Mucosa of stomach (tissue), 1 donor: ENCODE results near the gene DENND2D.

Experiments
- H3K27me3 ChIP-seq: one replicate; pipeline ENCODE4 v1.7.0; 2013; ENCODE audit warnings: mild to moderate bottlenecking, low read length; ENCODE audit not compliant: control insufficient read depth, insufficient read depth
- H3K36me3 ChIP-seq: one replicate; pipeline ENCODE4 v1.7.0; 2013; ENCODE audit warnings: low read length; ENCODE audit not compliant: control insufficient read depth, insufficient read depth
- H3K4me1 ChIP-seq: one replicate; pipeline ENCODE4 v1.7.0; 2013; ENCODE audit warnings: mild to moderate bottlenecking, low read length; ENCODE audit not compliant: control insufficient read depth, insufficient read depth
- H3K4me3 ChIP-seq: one replicate; pipeline ENCODE4 v1.7.0; 2013; ENCODE audit warnings: low read length
- H3K9ac ChIP-seq: one replicate; pipeline ENCODE4 v1.7.0; 2013; ENCODE audit warnings: mild to moderate bottlenecking, low read length, moderate library complexity
- H3K9me3 ChIP-seq: one replicate; pipeline ENCODE4 v1.7.0; 2013; ENCODE audit warnings: mild to moderate bottlenecking, low read length, moderate library complexity; ENCODE audit not compliant: control insufficient read depth
- donor health status: Pancreatic carcinoma.

Gene DENND2D

GRCh38 chr1:111228748-111229126 is 28.3 kb upstream of the DENND2D start:
- no peak overlapping the region for H3K9ac ChIP-seq

GRCh38 chr1:111227851-111228747 is 27.7 kb upstream of the DENND2D start:
- Histone ChIP-seq H3K36me3 (no peaks in the 10 kb centered on the region), H3K4me3 (no peak overlapping the region), H3K9ac (no peak overlapping the region), H3K27me3 (no peaks in the 10 kb centered on the region), H3K4me1 (peaks cover 19% of the 10 kb centered on the region), H3K9me3 (no peaks in the 10 kb centered on the region)

More at GRCh38 chr1:111228748-111229126, 28.3 kb upstream of the DENND2D start:
- no peaks in the 10 kb centered on the region for H3K36me3 ChIP-seq
- no peaks in the 10 kb centered on the region for H3K9me3 ChIP-seq
- peaks cover 19% of the 10 kb centered on the region for H3K4me1 ChIP-seq
- no peak overlapping the region for H3K4me3 ChIP-seq
- no peaks in the 10 kb centered on the region for H3K27me3 ChIP-seq

- Histone ChIP-seq H3K4me1 (peaks cover 26% of the 10 kb centered on the region), H3K4me3 (no peak within 1 kb of the TSS), H3K9ac (no peak within 1 kb of the TSS), H3K27me3 (no peaks in the 10 kb centered on the region), H3K9me3 (no peaks in the 10 kb centered on the region), H3K36me3 (no peaks in the 10 kb centered on the region)
Measured at GRCh38 chr1:111227434-111227833, 27.0 kb upstream of the DENND2D start, which contains the start of gene CHI3L2. Gene CHI3L2 (plus strand): TSS chr1:111227713. CDS start chr1:111227730, 17 bp downstream.

DNA sequence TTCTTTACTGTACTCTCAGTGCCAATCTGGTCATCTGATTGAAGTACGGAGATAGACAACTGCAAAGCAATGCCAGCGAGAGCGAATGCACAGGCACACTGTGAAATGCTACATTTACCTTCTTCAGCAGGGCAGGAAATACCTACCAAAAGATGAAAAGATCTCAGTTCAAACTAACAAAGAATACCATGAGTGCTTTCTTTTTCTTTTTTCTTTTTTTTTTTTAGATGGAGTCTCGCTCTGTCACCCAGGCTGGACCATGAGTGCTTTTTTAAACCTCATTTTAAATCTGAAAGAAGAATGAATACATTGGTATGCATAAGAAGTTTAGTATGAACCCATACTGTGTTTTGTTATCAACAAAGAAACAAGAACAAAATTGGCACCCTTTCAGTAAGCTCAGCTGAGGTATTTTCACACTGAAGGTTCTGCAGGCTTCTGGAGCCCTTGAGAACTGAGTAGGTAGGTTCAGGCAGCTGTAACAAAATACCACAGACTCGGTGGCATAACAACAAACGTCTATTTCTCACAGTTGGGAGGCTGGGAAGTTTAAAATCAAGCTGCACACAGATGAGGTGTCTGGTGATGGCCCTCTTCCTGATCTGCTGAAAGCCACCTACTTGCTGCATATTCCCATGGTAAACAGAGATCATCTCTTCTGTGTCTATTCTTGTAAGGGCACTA is 25.4 kb upstream of the DENND2D start:
- H3K9ac ChIP-seq = no peak overlapping the region
- H3K4me1 ChIP-seq = peaks cover 29% of the 10 kb centered on the region
- H3K36me3 ChIP-seq = no peaks in the 10 kb centered on the region
- H3K4me3 ChIP-seq = no peak overlapping the region
- H3K27me3 ChIP-seq = no peaks in the 10 kb centered on the region
- H3K9me3 ChIP-seq = no peaks in the 10 kb centered on the region

- peaks cover 29% of the 10 kb centered on the region for H3K4me1 ChIP-seq
- no peaks in the 10 kb centered on the region for H3K36me3 ChIP-seq
- H3K4me3 ChIP-seq = no peak overlapping the region
- H3K9me3 ChIP-seq = no peaks in the 10 kb centered on the region
- H3K9ac ChIP-seq = no peak overlapping the region
- no peaks in the 10 kb centered on the region for H3K27me3 ChIP-seq
Measured at GRCh38 chr1:111225091-111225490, 24.6 kb upstream of the DENND2D start.

DNA sequence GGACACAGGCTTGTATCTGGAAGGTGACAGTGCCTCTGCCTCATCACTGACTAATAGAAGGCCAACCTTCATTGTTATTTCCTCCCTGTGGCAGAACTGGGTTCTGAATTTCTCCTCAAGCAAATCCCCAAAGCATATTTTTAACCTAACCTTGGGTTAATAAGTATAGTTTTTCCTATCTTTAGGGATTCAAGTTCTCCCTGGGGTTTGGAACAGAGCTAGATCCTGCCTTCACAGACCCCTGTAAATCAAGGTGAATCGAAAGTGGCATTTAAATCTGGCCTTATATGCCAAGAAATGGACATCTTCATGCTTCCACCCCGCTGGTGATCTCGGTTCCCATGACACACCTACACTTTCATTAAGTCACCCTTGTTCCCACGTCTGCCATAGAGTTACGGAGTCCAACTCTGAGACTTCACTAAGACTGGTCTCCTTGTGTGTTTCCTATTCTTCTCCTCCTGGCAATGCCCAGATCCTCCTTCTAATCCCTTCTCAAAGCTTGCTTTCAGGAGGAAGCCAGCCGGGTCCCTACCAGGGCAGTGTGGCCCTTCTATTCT is 22.8 kb upstream of the DENND2D start:
- no peak overlapping the region for H3K9ac ChIP-seq
- H3K36me3 ChIP-seq = no peaks in the 10 kb centered on the region
- H3K27me3 ChIP-seq = no peaks in the 10 kb centered on the region
- H3K4me1 ChIP-seq = peaks cover 20% of the 10 kb centered on the region
- no peak overlapping the region for H3K4me3 ChIP-seq
- no peaks in the 10 kb centered on the region for H3K9me3 ChIP-seq

DNA sequence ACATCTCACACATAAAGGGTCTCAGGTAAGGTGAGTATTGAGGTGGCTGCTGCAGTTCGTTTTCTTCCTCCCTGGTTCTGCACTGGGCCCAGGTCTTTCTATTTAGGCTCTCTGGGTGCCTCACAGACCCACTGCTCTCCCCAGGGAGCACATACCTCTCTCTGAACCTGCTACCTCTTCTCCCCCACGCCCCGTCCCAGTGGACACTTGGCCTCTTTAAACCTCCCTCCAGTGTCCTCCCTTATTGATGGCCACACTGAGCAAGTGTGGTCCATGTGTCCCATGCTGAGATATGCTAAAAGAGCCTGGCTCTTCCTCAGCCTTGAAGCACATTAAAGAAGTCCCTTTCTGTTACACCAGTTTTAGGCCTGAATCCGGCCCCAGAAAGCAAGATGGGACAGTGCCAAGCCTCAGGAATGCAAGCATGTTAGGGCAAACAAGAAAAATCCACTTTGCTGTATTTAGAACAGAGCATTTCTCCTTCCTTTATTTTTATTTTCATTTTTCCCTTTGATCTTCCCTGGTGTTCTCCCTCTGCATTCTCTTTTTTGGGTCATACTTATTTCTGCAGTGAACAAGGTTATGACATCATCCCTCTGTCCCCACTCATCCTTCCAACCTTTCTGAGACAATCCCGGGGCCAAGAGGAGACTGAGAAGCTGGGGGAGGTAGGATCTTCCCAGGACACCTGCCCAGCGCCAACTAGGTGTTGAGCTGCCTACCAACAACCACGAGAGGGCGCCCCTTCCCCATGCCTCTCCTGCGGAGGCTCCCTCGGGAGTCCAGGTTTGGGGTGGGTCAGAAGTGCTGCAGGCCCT is 22.1 kb upstream of the DENND2D start:
- Histone ChIP-seq H3K4me1 (peaks cover 13% of the 10 kb centered on the region), H3K27me3 (no peaks in the 10 kb centered on the region), H3K9ac (no peak overlapping the region), H3K36me3 (no peaks in the 10 kb centered on the region), H3K4me3 (no peak overlapping the region), H3K9me3 (no peaks in the 10 kb centered on the region)

DNA sequence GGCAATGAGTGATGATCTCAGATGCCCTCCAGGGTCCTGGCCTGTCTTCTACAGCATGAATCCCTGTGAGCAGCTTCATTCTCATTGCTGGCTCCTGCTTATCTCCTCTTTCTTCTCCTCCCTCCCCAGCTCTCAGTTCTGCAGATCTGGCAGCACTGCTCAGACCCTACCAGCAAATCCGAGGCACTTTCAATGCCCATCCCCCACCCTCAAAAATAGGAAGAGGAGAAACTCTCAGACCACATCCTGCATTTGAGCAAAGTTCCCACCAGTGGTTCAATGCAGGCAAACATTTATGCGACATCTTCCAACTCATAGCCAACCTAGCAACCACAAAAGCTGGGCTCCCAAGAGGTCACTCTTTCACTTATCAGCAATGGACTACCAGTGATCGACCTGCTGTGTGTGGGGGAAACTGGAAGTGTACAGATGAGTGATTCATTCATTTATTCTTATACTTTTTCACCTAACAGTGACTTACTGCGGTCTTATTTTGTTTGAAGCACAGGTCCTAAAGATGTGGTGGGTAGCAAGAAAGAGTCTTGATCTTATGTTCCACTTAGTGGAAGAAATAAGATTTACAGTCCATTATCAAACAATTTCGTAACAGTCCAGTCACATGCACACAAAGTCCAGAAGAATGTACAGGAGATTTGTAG is 21.3 kb upstream of the DENND2D start:
- H3K36me3 ChIP-seq = no peaks in the 10 kb centered on the region
- H3K4me1 ChIP-seq = peaks cover 10% of the 10 kb centered on the region
- H3K4me3 ChIP-seq = no peak overlapping the region
- no peak overlapping the region for H3K9ac ChIP-seq
- no peaks in the 10 kb centered on the region for H3K27me3 ChIP-seq
- no peaks in the 10 kb centered on the region for H3K9me3 ChIP-seq

- Histone ChIP-seq H3K27me3 (no peaks in the 10 kb centered on the region), H3K9ac (no peak overlapping the region), H3K36me3 (no peaks in the 10 kb centered on the region), H3K4me3 (no peak overlapping the region), H3K4me1 (peaks cover 10% of the 10 kb centered on the region), H3K9me3 (no peaks in the 10 kb centered on the region)
Measured at GRCh38 chr1:111221276-111221632, 20.8 kb upstream of the DENND2D start.

DNA sequence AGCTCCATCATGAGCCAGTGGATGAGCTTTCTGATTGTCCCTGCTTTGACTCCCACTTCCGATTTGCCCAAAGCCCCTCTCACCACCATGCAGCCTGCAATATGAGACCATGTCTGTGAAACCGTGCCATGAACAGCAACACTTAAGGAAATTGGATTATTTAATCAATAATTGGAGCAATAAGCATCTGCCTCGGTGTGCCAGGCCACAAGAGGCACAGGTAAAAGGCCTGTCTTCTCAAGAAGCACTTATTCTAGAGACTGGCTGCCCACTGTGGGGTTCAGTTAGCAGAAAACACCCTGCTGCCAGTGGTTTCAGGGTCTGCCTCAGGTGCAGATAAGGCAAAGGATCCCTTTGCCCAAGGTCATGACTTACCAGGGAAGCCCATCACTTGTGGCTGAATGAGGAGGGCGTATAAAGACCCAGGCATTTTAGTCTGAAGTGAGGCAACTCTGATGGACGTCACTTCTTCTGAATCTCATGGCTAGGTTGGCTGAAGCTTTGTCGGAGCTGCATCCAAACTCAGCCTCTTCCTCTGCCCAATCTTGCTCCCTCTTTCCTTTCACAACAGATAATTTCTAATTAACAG is 19.9 kb upstream of the DENND2D start:
- peaks cover 10% of the 10 kb centered on the region for H3K4me1 ChIP-seq
- no peaks in the 10 kb centered on the region for H3K36me3 ChIP-seq
- no peak overlapping the region for H3K4me3 ChIP-seq
- H3K9me3 ChIP-seq = no peaks in the 10 kb centered on the region
- H3K9ac ChIP-seq = no peak overlapping the region
- H3K27me3 ChIP-seq = no peaks in the 10 kb centered on the region
